ENCODE data around the gene SDK2.

The SDK2 gene

GRCh38 chr17:73632513-73632912 lies 11.7 kb downstream of the SDK2 start:
- no peak for DNase-seq

- DNase-seq: no peak
Measured at GRCh38 chr17:73630965-73631595, 13.2 kb downstream of the SDK2 start.

- DNase-seq: no peak
Measured at GRCh38 chr17:73630531-73630930, 13.7 kb downstream of the SDK2 start.

GRCh38 chr17:73628642-73629552 lies 15.3 kb downstream of the SDK2 start:
- DNase-seq: peak; percentile 11

- DNase-seq: no peak
Measured at GRCh38 chr17:73625991-73626673, 18.1 kb downstream of the SDK2 start.

GRCh38 chr17:73625006-73625405 lies 19.2 kb downstream of the SDK2 start:
- DNase-seq: no peak

- no peak for DNase-seq
Measured at GRCh38 chr17:73624496-73624988, 19.7 kb downstream of the SDK2 start.

GRCh38 chr17:73623818-73624217 lies 20.4 kb downstream of the SDK2 start:
- no peak for DNase-seq

- no peak for DNase-seq
Measured at GRCh38 chr17:73623247-73623646, 21.0 kb downstream of the SDK2 start.

GRCh38 chr17:73622381-73622780 lies 21.9 kb downstream of the SDK2 start:
- no peak for DNase-seq

- no peak for DNase-seq
Measured at GRCh38 chr17:73621685-73622084, 22.6 kb downstream of the SDK2 start.

- no peak for DNase-seq
Measured at GRCh38 chr17:73620414-73620813, 23.8 kb downstream of the SDK2 start.

- no peak for DNase-seq
Measured at GRCh38 chr17:73617501-73617900, 26.7 kb downstream of the SDK2 start.

GRCh38 chr17:73616873-73617404 lies 27.3 kb downstream of the SDK2 start:
- no peak for DNase-seq

GRCh38 chr17:73616120-73616872 lies 27.9 kb downstream of the SDK2 start:
- DNase-seq: no peak

GRCh38 chr17:73614256-73614655 lies 30.0 kb downstream of the SDK2 start:
- no peak for DNase-seq

- no peak for DNase-seq
Measured at GRCh38 chr17:73613271-73614233, 30.7 kb downstream of the SDK2 start.

- no peak for DNase-seq
Measured at GRCh38 chr17:73612031-73612472, 32.2 kb downstream of the SDK2 start.

GRCh38 chr17:73611630-73612029 lies 32.6 kb downstream of the SDK2 start:
- no peak for DNase-seq

GRCh38 chr17:73610331-73610911 lies 33.8 kb downstream of the SDK2 start:
- DNase-seq: no peak

GRCh38 chr17:73609758-73610157 lies 34.5 kb downstream of the SDK2 start:
- DNase-seq: no peak

Measured in fibroblast of skin of right biceps (primary cell).